GM19455 (cell line): Measurements from ENCODE around the gene ZNF880.
"Not testable (repeated sequence)": the region's sequence is repeated elsewhere in the genome, so short reads cannot be mapped to it uniquely, and the experiment has no call there.

Source experiments
- ATAC-seq: cut with Tn5 transposase; IDR thresholded peaks from one replicate; pipeline ENCODE4 v1.9.1; 2021; ENCODE audit not compliant: unreplicated experiment

The ZNF880 gene

DNA sequence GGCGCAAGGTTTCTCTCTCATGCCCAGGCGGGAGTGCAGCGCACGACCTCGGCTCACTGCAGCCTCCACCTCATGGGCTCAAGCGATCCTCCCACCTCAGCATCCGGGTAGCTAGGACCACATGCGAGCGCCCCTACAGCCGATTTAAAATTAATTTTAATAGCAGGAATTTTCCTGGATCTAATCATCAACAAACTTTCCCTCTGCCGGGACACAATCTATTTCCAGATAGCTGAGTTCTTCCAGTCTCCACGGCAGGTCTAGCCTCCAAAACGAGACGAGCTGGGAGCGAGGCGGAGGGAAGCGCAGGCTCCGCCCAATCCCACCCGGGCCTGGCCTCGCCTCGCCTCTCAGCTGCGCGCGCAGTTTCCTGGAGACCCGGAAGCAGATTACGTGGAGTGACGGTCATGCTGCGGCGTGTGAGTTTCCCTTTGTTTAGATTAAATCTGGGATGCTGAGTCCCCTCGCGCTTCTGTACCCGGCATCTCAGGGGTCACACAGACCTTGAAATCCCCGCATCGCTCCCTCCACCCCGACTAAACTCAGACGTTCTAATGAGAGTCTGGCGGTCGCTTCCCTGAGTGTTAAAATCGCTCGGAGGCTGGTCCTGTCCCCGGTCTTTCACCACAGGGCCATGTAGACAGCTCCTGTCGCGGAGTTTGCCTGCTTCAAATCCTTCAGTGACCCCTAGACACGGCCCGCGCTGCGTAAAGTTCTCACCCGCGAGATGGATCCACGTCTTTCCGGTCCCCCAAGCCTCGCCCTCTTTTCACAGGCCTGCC lies at the start of gene ZNF880:
Gene ZNF880, plus strand, starts transcription at position 365 of the 782 bp plus-strand sequence. Its CDS starts 43 bp downstream, at position 408.
- ATAC-seq, result no peak

DNA sequence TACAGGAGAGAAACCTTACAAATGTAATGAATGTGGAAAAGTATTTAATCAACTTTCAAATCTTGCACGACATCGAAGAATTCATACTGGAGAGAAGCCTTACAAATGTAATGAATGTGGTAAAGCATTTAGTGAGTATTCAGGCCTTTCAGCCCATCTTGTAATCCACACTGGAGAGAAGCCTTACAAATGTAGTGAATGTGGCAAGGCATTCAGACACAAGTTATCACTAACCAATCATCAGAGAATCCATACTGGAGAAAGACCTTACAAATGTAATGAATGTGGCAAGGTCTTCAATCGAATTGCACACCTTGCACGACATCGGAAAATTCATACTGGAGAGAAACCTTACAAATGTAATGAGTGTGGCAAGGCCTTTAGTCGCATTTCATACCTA lies 47.3 kb upstream of the ZNF880 start:
- no peak for ATAC-seq

DNA sequence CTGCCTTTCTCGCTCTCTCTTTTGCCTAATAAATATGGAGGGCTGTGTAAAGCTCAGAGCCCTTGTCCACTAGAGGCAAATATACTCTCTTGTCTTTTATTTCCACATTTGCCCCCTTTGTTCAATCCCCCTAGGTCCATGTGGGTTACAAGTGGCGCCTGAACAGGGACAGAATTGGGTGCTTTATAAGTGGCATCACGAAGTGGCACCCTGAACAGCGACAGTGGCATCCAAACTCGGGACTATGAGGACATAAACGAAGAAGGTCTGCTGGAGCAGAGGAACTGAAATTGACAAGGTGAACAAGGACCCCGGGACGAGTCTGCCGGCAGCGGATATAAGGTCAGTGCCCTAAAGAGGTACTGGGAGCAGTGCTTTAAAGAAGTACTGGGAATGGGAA lies 38.0 kb upstream of the ZNF880 start:
- ATAC-seq, result no peak

DNA sequence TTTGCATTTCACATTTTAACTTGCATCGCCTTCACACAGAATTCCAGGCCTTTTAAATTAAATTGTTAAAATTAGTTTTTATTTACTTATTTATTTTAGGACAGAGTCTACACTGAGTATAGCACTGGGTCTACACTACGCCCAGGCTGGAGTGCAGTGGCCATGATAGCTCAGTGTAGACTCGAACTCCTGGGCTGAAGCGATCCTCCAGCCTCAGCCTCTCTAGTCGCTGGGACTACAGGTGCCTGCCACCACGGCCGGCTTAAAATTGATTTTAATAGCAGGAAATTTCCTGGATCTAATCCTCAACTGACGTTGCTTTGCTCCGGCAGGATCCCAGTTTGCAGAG lies 34.0 kb upstream of the ZNF880 start:
- no peak for ATAC-seq

DNA sequence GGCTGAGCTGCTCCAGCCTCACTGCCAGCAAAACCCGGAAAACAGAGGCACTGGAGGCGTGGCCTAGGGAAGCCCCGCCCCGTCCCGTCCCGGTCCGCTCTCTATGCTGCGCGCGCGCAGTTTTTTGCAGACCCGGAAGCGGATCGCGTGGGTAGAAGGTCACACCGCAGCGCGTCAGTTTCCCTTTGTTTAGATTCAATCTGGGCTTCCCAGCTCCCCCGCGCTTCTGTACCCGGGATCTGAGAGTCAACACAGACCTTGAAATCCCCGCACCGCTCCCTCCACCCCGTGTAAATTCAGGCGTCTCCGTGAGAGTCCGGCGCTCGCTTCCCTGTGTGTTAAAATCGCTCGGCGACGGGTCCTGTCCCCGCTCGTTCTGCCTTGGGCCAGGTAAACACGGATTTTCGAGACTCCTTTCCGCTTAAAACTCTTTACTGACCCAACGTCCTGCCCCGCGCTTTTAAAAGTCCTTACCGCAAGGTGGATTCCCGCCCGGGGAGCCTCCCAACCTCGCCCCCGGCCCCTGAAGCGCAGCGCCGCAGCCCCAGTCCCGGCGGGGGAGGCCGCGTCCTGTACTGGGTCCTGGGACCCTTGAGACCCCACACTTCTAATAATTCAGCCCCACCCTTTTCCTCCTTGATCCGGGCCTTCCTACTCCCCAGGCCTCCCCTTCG lies 33.5 kb upstream of the ZNF880 start, which contains the start of gene ZNF610:
Gene ZNF610, plus strand, starts transcription at position 127 of the 674 bp plus-strand sequence. CDS start 12,930 bp downstream, outside the sequence.
- peak; percentile 85 for ATAC-seq

DNA sequence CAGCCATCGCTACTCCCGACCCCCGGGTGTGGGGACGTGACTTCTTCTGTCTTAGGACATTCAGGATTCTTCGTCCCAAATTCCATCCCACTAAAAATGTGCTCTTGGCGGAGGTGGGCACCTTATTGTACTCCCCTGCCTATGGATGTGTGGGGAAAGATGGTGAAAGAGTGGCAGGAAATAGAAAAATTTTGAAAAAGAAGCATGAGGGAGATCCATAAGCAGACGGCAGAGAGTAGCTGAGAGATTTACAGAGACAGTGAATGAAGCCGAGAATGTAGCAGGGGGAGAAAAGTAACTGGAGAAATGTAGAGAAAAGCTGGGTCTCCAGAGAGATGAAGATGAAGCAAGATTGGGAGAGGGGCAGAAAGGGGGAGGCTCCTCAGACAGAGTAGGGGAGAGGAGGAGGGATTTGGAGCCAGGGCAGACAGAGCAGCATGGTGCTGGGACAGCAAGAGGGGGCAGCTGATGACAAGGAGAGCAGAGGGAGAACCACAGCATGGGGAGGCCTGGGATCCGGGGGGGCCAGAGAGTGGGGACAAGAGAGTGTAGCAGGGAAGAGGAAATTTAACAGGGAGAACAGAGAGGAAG lies 32.8 kb upstream of the ZNF880 start:
- ATAC-seq, result no peak

DNA sequence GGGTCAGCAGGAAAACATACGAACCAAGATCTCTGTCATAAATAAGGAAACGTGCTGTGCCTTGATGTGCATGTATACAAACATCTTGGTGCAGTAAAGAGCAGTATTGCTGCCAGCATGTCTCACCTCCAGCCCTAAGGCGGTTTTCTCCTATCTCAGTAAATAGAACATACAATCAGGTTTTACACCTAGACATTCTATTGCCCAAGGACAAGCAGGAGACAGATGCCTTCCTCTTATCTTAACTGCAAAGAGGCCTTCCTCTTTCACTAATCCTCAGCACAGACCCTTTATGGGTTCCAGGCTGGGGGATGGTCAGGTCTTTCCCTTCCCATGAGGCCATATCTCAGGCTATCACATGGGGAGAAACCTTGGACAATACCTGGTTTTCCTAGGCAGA lies 30.7 kb upstream of the ZNF880 start:
- not testable (repeated sequence) for ATAC-seq

DNA sequence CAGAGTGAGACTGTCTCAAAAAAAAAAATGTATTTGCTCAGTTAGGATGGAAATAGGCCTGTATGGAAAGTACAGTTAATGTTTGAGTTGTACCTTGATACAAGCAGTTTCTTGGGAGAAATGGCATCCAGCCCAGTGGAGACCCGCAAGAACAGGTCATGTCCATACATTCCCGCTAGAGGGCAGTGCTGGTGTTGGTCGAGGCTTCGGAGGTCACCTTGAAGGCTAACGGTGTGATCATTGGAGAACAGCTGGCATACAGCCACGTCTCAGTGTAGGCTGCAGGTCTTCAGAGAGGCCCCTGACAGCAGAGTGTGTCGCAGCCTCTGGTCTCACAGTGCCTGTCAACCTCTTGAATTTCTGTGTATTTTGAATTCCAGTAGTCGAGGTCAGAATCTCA lies 26.2 kb upstream of the ZNF880 start:
- no peak for ATAC-seq

DNA sequence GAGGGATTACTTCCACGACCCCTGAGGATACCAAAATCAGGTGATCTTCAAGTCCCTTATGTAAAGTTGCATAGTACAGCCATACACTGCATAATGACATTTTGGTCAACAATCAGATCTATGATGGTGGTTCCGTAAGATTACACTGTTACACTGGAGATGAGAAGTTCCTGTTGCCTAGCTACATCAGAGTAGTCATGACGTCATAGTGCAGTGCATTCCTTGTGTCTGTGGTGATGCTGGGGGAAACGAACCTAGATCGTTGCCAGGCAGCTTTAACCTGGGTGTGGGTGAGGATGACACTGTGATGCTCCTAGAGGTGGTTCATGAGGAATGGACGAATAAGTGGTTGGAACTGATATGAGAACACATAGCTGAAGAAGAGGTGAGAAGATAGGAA lies 24.6 kb upstream of the ZNF880 start:
- no peak for ATAC-seq

DNA sequence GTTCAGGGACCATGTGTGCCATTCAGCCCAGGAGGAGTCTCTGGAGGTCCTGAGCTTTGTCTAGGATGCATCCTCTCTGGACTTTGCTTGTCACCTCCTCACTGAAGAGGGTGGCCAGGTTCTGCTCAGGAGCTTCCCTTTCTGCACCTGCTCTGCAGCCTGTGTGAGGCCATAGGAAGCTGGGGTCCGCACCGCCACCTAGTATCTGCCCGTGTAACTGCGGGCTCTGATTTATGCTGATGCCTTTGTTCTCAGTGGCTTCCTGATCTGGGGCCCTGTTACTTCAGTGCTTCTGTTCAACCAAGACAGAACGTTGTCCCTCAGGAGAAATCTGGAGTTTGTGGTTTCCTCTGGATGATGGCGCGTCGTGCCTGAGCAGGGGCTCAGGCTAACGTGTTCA lies 18.2 kb upstream of the ZNF880 start:
- ATAC-seq, result no peak

DNA sequence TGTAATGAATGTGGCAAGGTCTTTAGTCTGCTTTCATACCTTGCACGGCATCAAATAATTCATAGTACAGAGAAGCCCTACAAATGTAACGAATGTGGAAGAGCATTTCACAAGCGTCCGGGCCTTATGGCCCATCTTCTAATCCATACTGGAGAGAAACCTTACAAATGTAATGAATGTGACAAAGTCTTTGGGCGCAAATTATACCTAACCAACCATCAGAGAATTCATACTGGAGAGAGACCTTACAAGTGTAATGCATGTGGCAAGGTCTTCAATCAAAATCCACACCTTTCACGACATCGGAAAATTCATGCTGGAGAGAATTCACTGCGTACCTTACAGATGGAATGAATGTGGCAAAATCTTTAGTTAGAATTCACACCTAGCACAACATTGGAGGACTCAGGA lies 3.3 kb upstream of the ZNF880 start:
- ATAC-seq, result no peak

DNA sequence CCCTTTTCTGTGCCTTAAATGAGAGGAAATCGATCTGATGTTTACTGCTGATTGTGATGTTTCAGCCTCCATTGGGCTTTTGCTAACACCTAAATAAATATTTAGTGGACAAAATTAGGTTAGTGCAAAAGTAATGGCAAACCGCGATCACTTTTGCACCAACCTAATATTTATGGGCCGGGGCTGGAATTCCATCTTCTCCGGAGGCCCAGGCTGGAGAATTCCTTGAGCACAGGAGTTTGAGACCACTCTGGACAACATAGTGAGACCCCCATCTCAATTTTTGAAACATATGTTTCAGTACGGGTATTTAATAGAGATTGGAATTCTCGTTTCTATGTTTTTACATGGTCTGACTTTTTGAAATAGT lies 603 bp downstream of the ZNF880 start:
- no peak for ATAC-seq

DNA sequence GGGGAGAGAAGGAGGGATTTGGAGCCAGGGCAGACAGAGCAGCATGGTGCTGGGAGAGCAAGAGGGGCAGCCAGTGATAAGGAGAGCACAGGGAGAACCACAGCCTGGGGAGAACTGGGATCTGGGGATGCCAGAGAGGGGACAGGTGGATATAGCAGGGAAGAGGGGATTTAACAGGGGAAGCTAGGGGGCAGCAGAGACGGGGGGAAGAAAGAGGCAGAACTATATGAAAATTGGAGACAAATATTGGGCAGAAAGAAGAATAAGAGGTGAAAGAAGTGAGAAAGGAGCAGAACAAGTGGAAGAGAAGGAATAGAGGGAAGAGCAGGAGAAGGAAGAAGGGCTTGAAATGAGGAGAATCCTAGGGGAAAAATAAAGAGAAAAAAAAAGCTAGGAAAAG lies 21.4 kb downstream of the ZNF880 start:
- ATAC-seq, result no peak

DNA sequence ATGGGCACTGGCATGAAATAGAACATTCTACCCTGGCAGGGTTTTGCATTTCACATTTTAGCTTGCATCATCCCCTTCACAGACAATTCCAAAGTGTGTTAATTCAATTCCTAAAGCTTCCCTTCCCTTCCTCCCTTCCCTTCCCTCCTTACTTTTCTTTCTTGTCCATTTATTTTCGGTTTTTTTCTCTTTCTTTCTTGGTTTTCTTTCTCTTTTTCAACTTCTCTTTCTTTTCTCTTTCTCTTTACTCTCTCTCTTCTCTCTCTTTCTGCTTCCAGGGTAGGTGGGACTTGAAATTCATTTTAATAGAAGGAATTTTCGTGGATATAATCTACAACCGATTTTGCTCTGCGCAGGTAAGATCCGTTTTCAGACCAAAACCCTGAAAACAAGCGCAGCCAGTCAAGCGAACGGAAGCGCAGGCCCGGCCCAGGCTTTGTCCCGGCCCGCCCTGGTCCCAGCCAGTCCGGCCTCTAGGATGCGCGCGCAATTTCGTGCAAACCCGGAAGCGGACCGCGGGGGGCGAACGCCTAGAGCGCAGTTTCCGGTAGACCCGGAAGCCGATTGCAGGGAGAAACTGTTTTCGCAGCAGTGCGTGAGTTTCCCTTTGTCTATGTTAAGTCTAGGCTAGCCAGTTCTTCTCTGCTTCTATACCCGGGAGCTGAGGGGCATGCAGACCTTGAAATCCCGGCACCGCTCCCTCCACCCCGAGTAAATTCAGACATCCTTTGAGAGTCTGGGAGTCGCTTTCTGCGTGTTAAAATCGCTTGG lies 27.8 kb downstream of the ZNF880 start, which contains the start of gene ZNF528:
Gene ZNF528, plus strand, starts transcription at position 540 of the 771 bp plus-strand sequence. CDS start 4,165 bp downstream, outside the sequence.
- no peak for ATAC-seq

DNA sequence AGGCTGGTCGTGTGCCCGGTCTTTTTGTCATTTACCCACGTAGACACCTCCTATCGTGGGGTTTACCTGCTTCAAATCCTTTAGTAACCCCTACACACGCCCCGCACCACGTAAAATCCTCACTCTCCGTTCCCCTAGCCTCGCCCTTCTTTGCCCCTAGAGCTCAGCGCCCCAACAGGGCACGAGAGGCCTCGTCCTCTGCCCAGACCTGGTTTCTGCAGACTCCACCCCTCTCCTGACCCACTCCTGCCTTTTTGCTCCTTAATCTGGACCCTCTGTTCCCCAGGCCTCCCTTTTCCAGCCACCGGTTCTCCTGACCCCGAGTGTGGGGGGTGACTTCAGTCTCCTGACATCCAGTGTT lies 28.3 kb downstream of the ZNF880 start:
- no peak for ATAC-seq

DNA sequence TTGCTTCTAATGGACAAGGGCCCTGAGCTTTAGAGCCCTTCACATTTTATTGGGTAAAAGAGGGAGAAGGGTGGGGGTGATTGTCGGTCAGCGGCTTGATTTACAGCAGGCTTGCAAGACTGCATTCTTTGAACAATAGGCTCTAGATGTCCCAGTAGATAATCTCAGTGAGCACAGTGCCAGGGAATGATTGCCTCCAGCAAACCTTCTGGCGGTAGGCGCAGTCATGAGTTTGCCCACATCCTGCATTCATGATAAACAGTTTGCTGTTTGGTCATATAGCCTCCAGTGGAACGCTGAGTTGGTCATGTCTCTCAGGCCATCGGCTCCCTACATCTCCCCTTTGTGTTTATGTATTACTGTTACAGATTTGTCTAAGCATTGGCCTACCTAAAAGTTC lies 40.6 kb downstream of the ZNF880 start:
- ATAC-seq, result no peak

DNA sequence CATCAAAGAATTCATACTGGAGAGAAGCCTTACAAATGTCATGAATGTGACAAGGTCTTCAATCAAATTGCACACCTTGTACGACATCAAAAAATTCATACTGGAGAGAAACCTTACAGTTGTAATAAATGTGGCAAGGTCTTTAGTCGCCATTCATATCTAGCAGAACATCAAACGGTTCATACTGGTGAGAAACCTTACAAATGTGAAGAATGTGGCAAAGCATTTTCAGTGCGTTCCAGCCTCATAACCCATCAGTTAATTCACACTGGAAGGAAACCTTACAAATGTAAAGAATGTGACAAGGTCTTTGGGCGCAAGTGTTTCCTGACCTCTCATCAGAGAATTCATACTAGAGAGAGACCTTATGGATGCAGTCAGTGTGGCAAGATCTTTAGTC lies 46.0 kb downstream of the ZNF880 start:
- ATAC-seq, result no peak

DNA sequence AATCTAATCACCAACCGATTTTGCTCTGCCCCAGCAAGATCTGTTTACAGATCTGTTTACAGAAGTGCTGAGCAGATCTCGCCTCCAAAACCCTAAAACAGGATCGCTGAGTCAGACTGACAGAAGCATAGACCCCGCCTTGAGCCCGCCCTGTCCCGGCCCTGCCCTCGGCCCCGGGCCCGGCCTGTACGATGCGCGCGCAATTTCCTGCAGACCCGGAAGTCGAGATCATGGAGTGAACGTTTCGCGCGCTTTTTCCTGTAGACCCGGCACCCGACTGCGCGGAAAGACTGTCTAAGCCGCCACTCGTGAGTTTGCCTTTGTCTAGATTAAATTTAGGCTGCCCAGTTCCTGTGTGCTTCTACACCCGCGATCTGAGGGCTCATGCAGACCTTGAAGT lies 59.2 kb downstream of the ZNF880 start, which contains the start of gene ZNF534:
Gene ZNF534, plus strand, starts transcription at position 212 of the 400 bp plus-strand sequence. CDS start 2,327 bp downstream, outside the sequence.
- no peak for ATAC-seq
